GM23338 (cell line): ENCODE data around the gene NKAPL.

Experiments
- CREB1 ChIP-seq: fragments of 250-450 bp; sonication (Bioruptor Pico); IDR thresholded peaks from 2 replicates; pipeline ENCODE4 v1.5.0; 2020; ENCODE audit warnings: low read depth, mild to moderate bottlenecking, moderate library complexity
- EZH2 ChIP-seq: fragments of 200-600 bp; sonication (generic); IDR thresholded peaks from one replicate; pipeline ENCODE4 v1.8.0; 2017; ENCODE audit warnings: antibody characterized with exemption, mild to moderate bottlenecking, low read depth; ENCODE audit not compliant: unreplicated experiment
- EZH2phosphoT487 ChIP-seq: fragments of 200-600 bp; sonication (generic); IDR thresholded peaks from one replicate; pipeline ENCODE4 v1.8.1; 2018; ENCODE audit warnings: antibody characterized with exemption; ENCODE audit not compliant: unreplicated experiment
- POLR2AphosphoS5 ChIP-seq: IDR thresholded peaks from 2 replicates; pipeline ENCODE4 v1.6.1; 2016; ENCODE audit warnings: antibody characterized with exemption, low read depth
- ZNF114 ChIP-seq: fragments of 250-450 bp; sonication (Bioruptor Pico); IDR thresholded peaks from 2 replicates; pipeline ENCODE4 v1.5.0; 2020; ENCODE audit warnings: mild to moderate bottlenecking, moderate library complexity
- TF ChIP-seq, protein P1 (sequence below), 2 experiments: fragments of 200-600 bp in 1 of 2; sonication (generic) in 1 of 2; conservative IDR thresholded peaks; 2 replicates each; pipeline versions ENCODE4 v1.5.1 to v1.6.1; 2016 to 2017; ENCODE audit warnings: antibody characterized with exemption in 2 of 2, low read depth in 2 of 2, mild to moderate bottlenecking in 2 of 2, moderate library complexity in 1 of 2
- TF ChIP-seq, protein P2 (sequence below): IDR thresholded peaks from one replicate; pipeline ENCODE4 v1.6.1; 2018; ENCODE audit warnings: antibody characterized with exemption; ENCODE audit not compliant: unreplicated experiment
- TF ChIP-seq, protein P3 (sequence below): fragments of 250-450 bp; sonication (Bioruptor Pico); IDR thresholded peaks from 2 replicates; pipeline ENCODE4 v1.5.0; 2020; ENCODE audit warnings: mild to moderate bottlenecking, moderate library complexity

DNA sequence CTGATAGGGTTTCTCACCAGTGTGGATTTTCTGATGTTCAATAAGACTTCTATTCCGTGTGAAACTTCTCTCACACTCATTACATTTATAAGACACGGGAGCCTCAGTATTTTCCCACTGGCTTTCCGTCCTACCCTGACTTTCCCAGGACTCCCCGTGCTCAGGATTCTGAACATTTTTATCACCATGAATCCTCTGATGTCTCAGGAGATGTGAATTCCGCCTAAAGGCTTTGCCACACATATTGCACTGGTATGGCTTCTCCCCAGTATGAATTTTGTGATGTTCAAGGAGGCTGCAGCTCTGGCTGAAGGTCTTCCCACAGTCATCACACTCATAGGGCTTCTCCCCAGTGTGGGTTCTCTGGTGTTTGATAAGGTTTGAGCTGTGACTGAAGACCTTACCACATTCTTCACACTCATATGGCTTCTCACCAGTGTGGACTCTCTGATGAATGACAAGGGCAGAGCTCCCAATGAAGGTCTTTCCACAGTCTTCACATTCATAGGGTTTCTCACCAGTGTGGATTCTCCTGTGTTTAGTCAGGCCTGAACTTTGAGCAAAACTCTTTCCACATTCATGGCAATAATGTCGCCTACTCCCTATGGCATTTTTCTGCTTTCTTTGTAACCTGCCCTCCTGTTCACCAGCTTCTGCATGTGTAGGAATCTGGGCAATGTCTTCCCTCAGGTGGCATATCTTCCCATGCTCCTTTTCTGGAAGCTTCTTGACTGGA is 13.7 kb upstream of the NKAPL start:
- TF ChIP-seq, protein P1, sequence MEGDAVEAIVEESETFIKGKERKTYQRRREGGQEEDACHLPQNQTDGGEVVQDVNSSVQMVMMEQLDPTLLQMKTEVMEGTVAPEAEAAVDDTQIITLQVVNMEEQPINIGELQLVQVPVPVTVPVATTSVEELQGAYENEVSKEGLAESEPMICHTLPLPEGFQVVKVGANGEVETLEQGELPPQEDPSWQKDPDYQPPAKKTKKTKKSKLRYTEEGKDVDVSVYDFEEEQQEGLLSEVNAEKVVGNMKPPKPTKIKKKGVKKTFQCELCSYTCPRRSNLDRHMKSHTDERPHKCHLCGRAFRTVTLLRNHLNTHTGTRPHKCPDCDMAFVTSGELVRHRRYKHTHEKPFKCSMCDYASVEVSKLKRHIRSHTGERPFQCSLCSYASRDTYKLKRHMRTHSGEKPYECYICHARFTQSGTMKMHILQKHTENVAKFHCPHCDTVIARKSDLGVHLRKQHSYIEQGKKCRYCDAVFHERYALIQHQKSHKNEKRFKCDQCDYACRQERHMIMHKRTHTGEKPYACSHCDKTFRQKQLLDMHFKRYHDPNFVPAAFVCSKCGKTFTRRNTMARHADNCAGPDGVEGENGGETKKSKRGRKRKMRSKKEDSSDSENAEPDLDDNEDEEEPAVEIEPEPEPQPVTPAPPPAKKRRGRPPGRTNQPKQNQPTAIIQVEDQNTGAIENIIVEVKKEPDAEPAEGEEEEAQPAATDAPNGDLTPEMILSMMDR (conservative IDR thresholded peaks at IDR 0.05; ENCODE audit: low read depth in 2 of 2), result no peak
- TF ChIP-seq EZH2 (no peak), EZH2phosphoT487 (no peak), ZNF114 (no peak), POLR2AphosphoS5 (no peak), CREB1 (CRISPR knock-in tag) (no peak)
- TF ChIP-seq, protein P2, sequence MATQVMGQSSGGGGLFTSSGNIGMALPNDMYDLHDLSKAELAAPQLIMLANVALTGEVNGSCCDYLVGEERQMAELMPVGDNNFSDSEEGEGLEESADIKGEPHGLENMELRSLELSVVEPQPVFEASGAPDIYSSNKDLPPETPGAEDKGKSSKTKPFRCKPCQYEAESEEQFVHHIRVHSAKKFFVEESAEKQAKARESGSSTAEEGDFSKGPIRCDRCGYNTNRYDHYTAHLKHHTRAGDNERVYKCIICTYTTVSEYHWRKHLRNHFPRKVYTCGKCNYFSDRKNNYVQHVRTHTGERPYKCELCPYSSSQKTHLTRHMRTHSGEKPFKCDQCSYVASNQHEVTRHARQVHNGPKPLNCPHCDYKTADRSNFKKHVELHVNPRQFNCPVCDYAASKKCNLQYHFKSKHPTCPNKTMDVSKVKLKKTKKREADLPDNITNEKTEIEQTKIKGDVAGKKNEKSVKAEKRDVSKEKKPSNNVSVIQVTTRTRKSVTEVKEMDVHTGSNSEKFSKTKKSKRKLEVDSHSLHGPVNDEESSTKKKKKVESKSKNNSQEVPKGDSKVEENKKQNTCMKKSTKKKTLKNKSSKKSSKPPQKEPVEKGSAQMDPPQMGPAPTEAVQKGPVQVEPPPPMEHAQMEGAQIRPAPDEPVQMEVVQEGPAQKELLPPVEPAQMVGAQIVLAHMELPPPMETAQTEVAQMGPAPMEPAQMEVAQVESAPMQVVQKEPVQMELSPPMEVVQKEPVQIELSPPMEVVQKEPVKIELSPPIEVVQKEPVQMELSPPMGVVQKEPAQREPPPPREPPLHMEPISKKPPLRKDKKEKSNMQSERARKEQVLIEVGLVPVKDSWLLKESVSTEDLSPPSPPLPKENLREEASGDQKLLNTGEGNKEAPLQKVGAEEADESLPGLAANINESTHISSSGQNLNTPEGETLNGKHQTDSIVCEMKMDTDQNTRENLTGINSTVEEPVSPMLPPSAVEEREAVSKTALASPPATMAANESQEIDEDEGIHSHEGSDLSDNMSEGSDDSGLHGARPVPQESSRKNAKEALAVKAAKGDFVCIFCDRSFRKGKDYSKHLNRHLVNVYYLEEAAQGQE, result no peak
- TF ChIP-seq, protein P3, sequence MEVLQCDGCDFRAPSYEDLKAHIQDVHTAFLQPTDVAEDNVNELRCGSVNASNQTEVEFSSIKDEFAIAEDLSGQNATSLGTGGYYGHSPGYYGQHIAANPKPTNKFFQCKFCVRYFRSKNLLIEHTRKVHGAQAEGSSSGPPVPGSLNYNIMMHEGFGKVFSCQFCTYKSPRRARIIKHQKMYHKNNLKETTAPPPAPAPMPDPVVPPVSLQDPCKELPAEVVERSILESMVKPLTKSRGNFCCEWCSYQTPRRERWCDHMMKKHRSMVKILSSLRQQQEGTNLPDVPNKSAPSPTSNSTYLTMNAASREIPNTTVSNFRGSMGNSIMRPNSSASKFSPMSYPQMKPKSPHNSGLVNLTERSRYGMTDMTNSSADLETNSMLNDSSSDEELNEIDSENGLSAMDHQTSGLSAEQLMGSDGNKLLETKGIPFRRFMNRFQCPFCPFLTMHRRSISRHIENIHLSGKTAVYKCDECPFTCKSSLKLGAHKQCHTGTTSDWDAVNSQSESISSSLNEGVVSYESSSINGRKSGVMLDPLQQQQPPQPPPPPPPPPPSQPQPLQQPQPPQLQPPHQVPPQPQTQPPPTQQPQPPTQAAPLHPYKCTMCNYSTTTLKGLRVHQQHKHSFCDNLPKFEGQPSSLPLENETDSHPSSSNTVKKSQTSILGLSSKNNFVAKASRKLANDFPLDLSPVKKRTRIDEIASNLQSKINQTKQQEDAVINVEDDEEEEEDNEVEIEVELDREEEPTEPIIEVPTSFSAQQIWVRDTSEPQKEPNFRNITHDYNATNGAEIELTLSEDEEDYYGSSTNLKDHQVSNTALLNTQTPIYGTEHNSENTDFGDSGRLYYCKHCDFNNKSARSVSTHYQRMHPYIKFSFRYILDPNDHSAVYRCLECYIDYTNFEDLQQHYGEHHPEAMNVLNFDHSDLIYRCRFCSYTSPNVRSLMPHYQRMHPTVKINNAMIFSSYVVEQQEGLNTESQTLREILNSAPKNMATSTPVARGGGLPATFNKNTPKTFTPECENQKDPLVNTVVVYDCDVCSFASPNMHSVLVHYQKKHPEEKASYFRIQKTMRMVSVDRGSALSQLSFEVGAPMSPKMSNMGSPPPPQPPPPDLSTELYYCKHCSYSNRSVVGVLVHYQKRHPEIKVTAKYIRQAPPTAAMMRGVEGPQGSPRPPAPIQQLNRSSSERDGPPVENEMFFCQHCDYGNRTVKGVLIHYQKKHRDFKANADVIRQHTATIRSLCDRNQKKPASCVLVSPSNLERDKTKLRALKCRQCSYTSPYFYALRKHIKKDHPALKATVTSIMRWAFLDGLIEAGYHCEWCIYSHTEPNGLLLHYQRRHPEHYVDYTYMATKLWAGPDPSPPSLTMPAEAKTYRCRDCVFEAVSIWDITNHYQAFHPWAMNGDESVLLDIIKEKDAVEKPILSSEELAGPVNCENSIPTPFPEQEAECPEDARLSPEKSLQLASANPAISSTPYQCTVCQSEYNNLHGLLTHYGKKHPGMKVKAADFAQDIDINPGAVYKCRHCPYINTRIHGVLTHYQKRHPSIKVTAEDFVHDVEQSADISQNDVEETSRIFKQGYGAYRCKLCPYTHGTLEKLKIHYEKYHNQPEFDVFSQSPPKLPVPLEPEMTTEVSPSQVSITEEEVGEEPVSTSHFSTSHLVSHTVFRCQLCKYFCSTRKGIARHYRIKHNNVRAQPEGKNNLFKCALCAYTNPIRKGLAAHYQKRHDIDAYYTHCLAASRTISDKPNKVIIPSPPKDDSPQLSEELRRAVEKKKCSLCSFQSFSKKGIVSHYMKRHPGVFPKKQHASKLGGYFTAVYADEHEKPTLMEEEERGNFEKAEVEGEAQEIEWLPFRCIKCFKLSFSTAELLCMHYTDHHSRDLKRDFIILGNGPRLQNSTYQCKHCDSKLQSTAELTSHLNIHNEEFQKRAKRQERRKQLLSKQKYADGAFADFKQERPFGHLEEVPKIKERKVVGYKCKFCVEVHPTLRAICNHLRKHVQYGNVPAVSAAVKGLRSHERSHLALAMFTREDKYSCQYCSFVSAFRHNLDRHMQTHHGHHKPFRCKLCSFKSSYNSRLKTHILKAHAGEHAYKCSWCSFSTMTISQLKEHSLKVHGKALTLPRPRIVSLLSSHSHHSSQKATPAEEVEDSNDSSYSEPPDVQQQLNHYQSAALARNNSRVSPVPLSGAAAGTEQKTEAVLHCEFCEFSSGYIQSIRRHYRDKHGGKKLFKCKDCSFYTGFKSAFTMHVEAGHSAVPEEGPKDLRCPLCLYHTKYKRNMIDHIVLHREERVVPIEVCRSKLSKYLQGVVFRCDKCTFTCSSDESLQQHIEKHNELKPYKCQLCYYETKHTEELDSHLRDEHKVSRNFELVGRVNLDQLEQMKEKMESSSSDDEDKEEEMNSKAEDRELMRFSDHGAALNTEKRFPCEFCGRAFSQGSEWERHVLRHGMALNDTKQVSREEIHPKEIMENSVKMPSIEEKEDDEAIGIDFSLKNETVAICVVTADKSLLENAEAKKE (CRISPR knock-in tag), result no peak
